Tibial artery (tissue), 4 donors: ENCODE results near the gene IRAK3.
"Not testable (repeated sequence)": the region's sequence is repeated elsewhere in the genome, so short reads cannot be mapped to it uniquely, and the experiment has no call there.

Experiments used
- DNase-seq, 2 donors: peaks; one replicate each; pipeline ENCODE4 v3.0.0-alpha.2; 2019
- H3K27ac ChIP-seq, 2 donors: fragments of 200-600 bp; sonication (generic) in 1 of 2; 1 replicate in 1 of 2; 2 replicates in 1 of 2; pipeline ENCODE4 v1.5.1; 2018 to 2019; ENCODE audit warnings: mild to moderate bottlenecking in 1 of 2
- H3K27me3 ChIP-seq, 2 donors: fragments of 200-600 bp; sonication (generic) in 1 of 2; one replicate each; pipeline versions ENCODE4 v1.5.1 to v1.6.0; 2016 to 2019
- H3K36me3 ChIP-seq, 3 donors: fragments of 200-600 bp; sonication (generic) in 2 of 3; one replicate each; pipeline ENCODE4 v1.5.1; 2016 to 2019; ENCODE audit warnings: mild to moderate bottlenecking in 2 of 3
- H3K4me1 ChIP-seq, 4 donors: fragments of 200-600 bp; sonication (generic) in 2 of 4; 1 replicate in 3 of 4; 2 replicates in 1 of 4; pipeline ENCODE4 v1.5.1; 2016 to 2019
- H3K4me3 ChIP-seq, 2 donors: fragments of 200-600 bp; sonication (generic) in 1 of 2; 1 replicate in 1 of 2; 2 replicates in 1 of 2; pipeline ENCODE4 v1.5.1; 2018 to 2019; ENCODE audit warnings: mild to moderate bottlenecking in 2 of 2
- H3K9me3 ChIP-seq, 3 donors: fragments of 200-600 bp; sonication (generic) in 1 of 3; one replicate each; pipeline ENCODE4 v1.5.1; 2016 to 2019
- intact Hi-C: fragments of 100-400 bp; cut with DNase I; formaldehyde crosslinking; loops from one replicate; pipeline ENCODE4 v1.15.0; 2023; ENCODE audit warnings: low total_unique reads
- TF ChIP-seq, protein P1 (sequence below), 2 experiments: fragments of 200-600 bp in 1 of 2; fragments of 450-650 bp in 1 of 2; IDR thresholded peaks; one replicate each; pipeline ENCODE4 v1.5.1; 2017 to 2019; ENCODE audit warnings: antibody characterized with exemption in 2 of 2, mild to moderate bottlenecking in 1 of 2, moderate library complexity in 1 of 2

IRAK3 gene

GRCh38 chr12:66176105-66176900, 12.7 kb upstream of the IRAK3 start:
- Histone ChIP-seq H3K27ac (no peak overlapping the region), H3K4me1 (no peaks in the 10 kb centered on the region), H3K4me3 (no peak overlapping the region), H3K36me3 (no peaks in the 10 kb centered on the region), H3K27me3 (peaks cover 0 to 3% of the 10 kb centered on the region in 2 donors), H3K9me3 (no peaks in the 10 kb centered on the region)
- intact Hi-C loops = no loop called here
- TF ChIP-seq, protein P1, sequence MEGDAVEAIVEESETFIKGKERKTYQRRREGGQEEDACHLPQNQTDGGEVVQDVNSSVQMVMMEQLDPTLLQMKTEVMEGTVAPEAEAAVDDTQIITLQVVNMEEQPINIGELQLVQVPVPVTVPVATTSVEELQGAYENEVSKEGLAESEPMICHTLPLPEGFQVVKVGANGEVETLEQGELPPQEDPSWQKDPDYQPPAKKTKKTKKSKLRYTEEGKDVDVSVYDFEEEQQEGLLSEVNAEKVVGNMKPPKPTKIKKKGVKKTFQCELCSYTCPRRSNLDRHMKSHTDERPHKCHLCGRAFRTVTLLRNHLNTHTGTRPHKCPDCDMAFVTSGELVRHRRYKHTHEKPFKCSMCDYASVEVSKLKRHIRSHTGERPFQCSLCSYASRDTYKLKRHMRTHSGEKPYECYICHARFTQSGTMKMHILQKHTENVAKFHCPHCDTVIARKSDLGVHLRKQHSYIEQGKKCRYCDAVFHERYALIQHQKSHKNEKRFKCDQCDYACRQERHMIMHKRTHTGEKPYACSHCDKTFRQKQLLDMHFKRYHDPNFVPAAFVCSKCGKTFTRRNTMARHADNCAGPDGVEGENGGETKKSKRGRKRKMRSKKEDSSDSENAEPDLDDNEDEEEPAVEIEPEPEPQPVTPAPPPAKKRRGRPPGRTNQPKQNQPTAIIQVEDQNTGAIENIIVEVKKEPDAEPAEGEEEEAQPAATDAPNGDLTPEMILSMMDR (IDR thresholded peaks at IDR 0.05) = no peak
- DNase-seq = no peak

- no peaks in the 10 kb centered on the region for H3K36me3 ChIP-seq
- intact Hi-C loops = no loop called here
- no peaks in the 10 kb centered on the region for H3K4me1 ChIP-seq
- TF ChIP-seq, protein P1 (IDR thresholded peaks at IDR 0.05) = no peak
- H3K27me3 ChIP-seq = peaks cover 0 to 18% of the 10 kb centered on the region in 2 donors
- H3K9me3 ChIP-seq = no peaks in the 10 kb centered on the region
- no peak overlapping the region for H3K27ac ChIP-seq
- no peak for DNase-seq
- no peak overlapping the region for H3K4me3 ChIP-seq
Observed at GRCh38 chr12:66182956-66183355, 6.1 kb upstream of the IRAK3 start.

DNA sequence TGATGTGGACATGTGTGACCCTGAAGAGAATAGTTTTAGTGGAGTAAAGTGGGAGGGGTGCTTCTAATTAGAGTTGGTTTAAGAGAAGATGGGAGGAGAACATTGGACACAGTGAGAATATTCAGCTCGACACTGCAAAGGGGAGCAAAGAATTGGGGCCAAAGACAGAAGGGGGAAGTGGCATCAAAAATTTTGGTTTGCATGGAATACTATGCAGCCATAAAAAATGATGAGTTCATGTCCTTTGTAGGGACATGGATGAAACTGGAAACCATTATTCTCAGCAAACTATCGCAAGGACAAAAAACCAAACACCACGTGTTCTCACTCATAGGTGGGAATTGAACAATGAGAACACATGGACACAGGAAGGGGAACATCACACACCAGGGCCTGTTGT, 4.2 kb upstream of the IRAK3 start:
- intact Hi-C loops, DNase-seq, H3K4me3 ChIP-seq, H3K27ac ChIP-seq, H3K36me3 ChIP-seq, H3K9me3 ChIP-seq, H3K4me1 ChIP-seq: not testable (repeated sequence)
- peaks cover 0 to 20% of the 10 kb centered on the region in 2 donors for H3K27me3 ChIP-seq

GRCh38 chr12:66187036-66187435, 2.0 kb upstream of the IRAK3 start:
- Histone ChIP-seq H3K36me3 (no peaks in the 10 kb centered on the region), H3K27me3 (peaks cover 0 to 18% of the 10 kb centered on the region in 2 donors), H3K4me1 (peaks cover 0 to 3% (median 1%) of the 10 kb centered on the region in 4 donors), H3K9me3 (no peaks in the 10 kb centered on the region), H3K4me3 (no peak overlapping the region), H3K27ac (no peak overlapping the region)
- intact Hi-C loops = no loop called here
- no peak for DNase-seq
- TF ChIP-seq, protein P1 (IDR thresholded peaks at IDR 0.05) = no peak

- TF ChIP-seq, protein P1 (IDR thresholded peaks at IDR 0.05) = no peak
- DNase-seq = no peak
- peak overlapping the region in 1 of 2 donors; percentile 80 for H3K27ac ChIP-seq
- no peak overlapping the region for H3K4me3 ChIP-seq
- H3K9me3 ChIP-seq = no peaks in the 10 kb centered on the region
- peaks cover 0 to 3% (median 1%) of the 10 kb centered on the region in 4 donors for H3K4me1 ChIP-seq
- H3K36me3 ChIP-seq = no peaks in the 10 kb centered on the region
- intact Hi-C loops = no loop called here
- peaks cover 0 to 18% of the 10 kb centered on the region in 2 donors for H3K27me3 ChIP-seq
Observed at GRCh38 chr12:66187821-66188220, 1.2 kb upstream of the IRAK3 start.

- H3K4me1 ChIP-seq = peaks cover 0 to 3% (median 1%) of the 10 kb centered on the region in 4 donors
- TF ChIP-seq, protein P1 (IDR thresholded peaks at IDR 0.05) = no peak
- peak overlapping the region; percentile 71 to 80 for H3K27ac ChIP-seq
- intact Hi-C loops = no loop called here
- peaks cover 0 to 1% (median 0%) of the 10 kb centered on the region in 3 donors for H3K36me3 ChIP-seq
- peaks cover 0 to 6% of the 10 kb centered on the region in 2 donors for H3K27me3 ChIP-seq
- H3K9me3 ChIP-seq = no peaks in the 10 kb centered on the region
- DNase-seq = peak in 1 of 2 donors; percentile 65
- peak overlapping the region; percentile 52 to 63 for H3K4me3 ChIP-seq
Observed at GRCh38 chr12:66189486-66189843, 451 bp downstream of the IRAK3 start.
